Stomach (tissue), 4 donors: ENCODE results near the gene LRP1B.

Source experiments
- CTCF ChIP-seq, 7 experiments: fragments of 450-650 bp in 4 of 7; fragments of 200-600 bp in 3 of 7; sonication (generic) in 3 of 7; IDR thresholded peaks; one replicate each; pipeline ENCODE4 v1.5.1; 2016 to 2019; ENCODE audit warnings: antibody characterized with exemption in 7 of 7, control low read depth in 2 of 7, mild to moderate bottlenecking in 1 of 7
- EP300 ChIP-seq: sonication (generic); formaldehyde crosslinking; IDR thresholded peaks from one replicate; pipeline ENCODE4 v1.6.1; 2017; ENCODE audit warnings: antibody characterized with exemption
- POLR2A ChIP-seq, 4 donors: fragments of 450-650 bp; IDR thresholded peaks; one replicate each; pipeline ENCODE4 v1.6.1; 2016; ENCODE audit warnings: antibody characterized with exemption in 4 of 4, control low read depth in 2 of 4, mild to moderate bottlenecking in 1 of 4, moderate library complexity in 1 of 4
- POLR2AphosphoS5 ChIP-seq, 3 donors: sonication (generic); formaldehyde crosslinking; IDR thresholded peaks; one replicate each; pipeline ENCODE4 v1.6.1; 2016; ENCODE audit warnings: antibody characterized with exemption in 3 of 3

DNA sequence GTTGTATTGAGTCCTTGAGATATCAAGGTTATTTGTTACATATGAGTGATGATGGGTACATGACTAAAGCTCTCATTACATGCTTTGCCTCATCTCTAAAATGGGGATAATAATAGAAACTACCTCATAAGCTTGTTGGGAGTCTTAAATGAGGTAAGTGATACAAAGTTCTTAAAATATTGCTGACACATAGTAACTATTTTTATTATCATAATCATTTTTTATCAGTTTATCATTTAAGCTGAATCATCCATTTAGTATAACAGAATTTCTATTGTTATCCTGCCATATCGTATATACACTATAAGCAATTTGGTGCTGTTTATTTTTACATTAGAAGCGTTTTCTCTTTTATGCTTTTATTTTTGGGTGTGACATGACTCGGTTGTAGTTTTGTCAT, 871.1 kb downstream of the LRP1B start:
- TF ChIP-seq CTCF (IDR thresholded peaks at IDR 0.05), result no peak
- no peak for TF ChIP-seq POLR2AphosphoS5 (IDR thresholded peaks at IDR 0.05)
- no peak for TF ChIP-seq EP300
- TF ChIP-seq POLR2A (IDR thresholded peaks at IDR 0.05), result no peak
